Brain microvascular endothelial cell (primary cell): ENCODE results near the gene MAPKBP1.

Experiments used
- DNase-seq: peaks from one replicate; pipeline ENCODE4 v3.0.0-alpha.2; 2020
- H3K27ac ChIP-seq: fragments of 250-450 bp; sonication (Bioruptor Pico); 2 replicates; pipeline ENCODE4 v1.5.1; 2020; ENCODE audit warnings: mild to moderate bottlenecking, moderate library complexity
- H3K27me3 ChIP-seq: fragments of 250-450 bp; sonication (Bioruptor Pico); replicated peaks from 2 replicates; pipeline ENCODE4 v1.5.1; 2020; ENCODE audit warnings: mild to moderate bottlenecking
- H3K36me3 ChIP-seq: fragments of 250-450 bp; sonication (Bioruptor Pico); replicated peaks from 2 replicates; pipeline ENCODE4 v1.5.1; 2020; ENCODE audit warnings: mild to moderate bottlenecking
- H3K4me3 ChIP-seq: 2 replicates; pipeline ENCODE4 v1.5.1; 2011; ENCODE audit warnings: low read depth, mild to moderate bottlenecking, control low read depth, low read length, moderate library complexity
- CTCF ChIP-seq: IDR thresholded peaks from 2 replicates; pipeline ENCODE4 v1.5.1; 2011; ENCODE audit warnings: low read depth, mild to moderate bottlenecking, moderate library complexity, low read length, control low read depth, inconsistent platforms; ENCODE audit errors: missing control alignments
- in situ Hi-C: cut with HindIII; loops from 2 replicates; pipeline ENCODE4 v1.10.0; 2017; ENCODE audit warnings: low sequenced_read_pairs, low pct_ligation_motif_present

Gene MAPKBP1

DNA sequence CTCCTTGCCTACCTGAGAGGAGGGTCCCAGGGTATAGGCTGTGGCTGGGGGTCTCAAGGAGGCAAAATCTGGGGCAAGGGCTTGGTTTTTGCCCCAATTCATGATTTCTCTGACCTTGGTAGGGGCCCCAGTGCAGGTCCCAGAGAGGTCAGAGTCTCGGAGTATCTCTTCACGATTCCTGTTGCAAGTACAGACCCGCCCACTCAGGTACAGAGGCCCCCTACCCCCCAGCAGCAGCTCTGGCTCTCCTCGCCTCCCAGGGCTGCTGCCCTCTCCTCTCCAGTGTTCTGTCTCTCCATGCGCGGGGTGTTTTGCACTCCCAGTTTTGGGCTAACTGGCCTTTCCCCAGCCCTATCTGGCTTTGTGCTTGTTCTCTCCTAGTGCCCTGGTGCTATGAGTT, 48.2 kb downstream of the MAPKBP1 start:
- no peak for TF ChIP-seq CTCF
- Histone ChIP-seq H3K27ac (no peak overlapping the region), H3K4me3 (no peak overlapping the region), H3K36me3 (peaks cover 71% of the 10 kb centered on the region), H3K27me3 (no peaks in the 10 kb centered on the region)
- in situ Hi-C loops = no loop called here
- no peak for DNase-seq

DNA sequence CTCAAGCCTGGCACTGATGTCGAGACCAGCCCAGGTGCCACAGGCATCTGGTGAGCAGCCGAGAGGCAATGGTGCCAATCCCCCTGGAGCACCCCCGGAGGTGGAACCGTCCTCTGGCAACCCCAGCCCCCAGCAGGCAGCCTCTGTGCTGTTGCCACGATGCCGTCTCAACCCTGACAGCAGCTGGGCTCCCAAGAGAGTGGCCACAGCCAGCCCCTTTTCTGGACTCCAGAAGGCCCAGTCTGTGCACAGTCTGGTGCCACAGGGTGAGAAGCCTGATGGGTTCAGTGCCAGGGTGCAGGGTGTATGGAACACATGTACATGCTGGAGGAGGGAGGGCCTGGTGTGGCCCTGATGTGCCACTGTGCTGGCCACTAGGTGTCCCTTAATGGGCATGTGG, 48.7 kb downstream of the MAPKBP1 start:
- TF ChIP-seq CTCF = no peak
- H3K4me3 ChIP-seq = no peak overlapping the region

GRCh38 chr15:41823502-41823901, 49.2 kb downstream of the MAPKBP1 start:
- Histone ChIP-seq H3K4me3 (no peak overlapping the region), H3K27me3 (no peaks in the 10 kb centered on the region), H3K27ac (no peak overlapping the region), H3K36me3 (peaks cover 60% of the 10 kb centered on the region)
- no peak for TF ChIP-seq CTCF
- in situ Hi-C loops = no loop called here
- DNase-seq = no peak

More for the DNA sequence above, 48.7 kb downstream of the MAPKBP1 start:
- no peak for DNase-seq
- Histone ChIP-seq H3K36me3 (peaks cover 66% of the 10 kb centered on the region), H3K27ac (no peak overlapping the region), H3K27me3 (no peaks in the 10 kb centered on the region)
- in situ Hi-C loops = no loop called here

DNA sequence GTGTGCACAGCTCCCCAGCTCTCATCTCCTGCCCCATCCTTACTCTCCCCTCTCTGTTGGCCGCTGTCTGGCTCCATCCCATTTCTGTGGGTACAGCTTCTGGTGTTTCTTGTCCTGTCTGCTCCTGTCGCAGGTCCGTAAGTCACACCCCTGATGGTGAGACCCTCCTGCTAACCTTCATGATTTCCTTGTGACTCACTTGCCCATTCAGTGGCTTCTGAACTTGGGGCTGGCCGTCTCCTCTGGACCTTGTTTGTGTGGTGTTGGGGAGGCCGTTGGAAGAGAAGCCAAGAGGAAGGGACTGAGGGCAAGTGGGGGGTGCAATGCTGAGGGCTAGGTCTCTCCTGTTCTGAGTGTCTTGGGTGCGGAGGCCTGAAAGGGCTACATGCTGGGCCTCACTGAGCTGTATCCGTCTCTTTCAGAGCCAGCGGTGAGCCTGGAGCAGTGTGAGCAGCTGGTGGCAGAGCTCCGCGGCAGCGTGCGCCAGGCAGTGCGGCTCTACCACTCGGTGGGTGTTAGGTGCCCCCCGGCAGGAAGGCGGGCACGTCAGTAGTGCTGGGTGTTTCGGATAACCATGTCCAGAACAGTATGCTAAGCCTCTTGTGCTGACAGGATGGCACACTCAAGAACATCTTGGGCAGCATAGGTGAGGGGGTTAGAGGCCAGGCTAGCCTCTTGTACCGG, 49.9 kb downstream of the MAPKBP1 start:
- DNase-seq = no peak
- TF ChIP-seq CTCF = no peak
- Histone ChIP-seq H3K36me3 (peaks cover 53% of the 10 kb centered on the region), H3K27ac (no peak overlapping the region), H3K27me3 (no peaks in the 10 kb centered on the region), H3K4me3 (no peak overlapping the region)
- in situ Hi-C loops = no loop called here

DNA sequence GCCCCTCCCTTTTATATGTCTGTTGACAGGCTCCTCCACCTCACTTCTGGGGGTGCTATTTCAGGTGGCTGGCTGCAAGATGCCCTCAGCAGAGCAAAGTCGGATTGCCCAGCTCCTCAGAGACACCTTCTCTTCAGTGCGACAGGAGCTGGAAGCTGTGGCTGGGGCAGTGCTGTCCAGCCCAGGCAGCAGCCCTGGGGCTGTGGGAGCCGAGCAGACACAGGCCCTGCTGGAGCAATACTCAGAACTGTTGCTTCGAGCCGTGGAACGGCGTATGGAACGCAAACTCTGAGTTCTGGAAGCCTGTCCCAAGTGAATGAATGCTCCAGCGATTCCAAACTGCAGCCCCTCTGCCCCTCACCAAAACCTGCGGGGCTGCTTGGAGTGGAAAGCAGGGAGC, 50.9 kb downstream of the MAPKBP1 start:
- in situ Hi-C loops = no loop called here
- Histone ChIP-seq H3K4me3 (no peak overlapping the region), H3K27ac (no peak overlapping the region), H3K27me3 (no peaks in the 10 kb centered on the region), H3K36me3 (peaks cover 45% of the 10 kb centered on the region)
- TF ChIP-seq CTCF = no peak
- no peak for DNase-seq
